HepG2 (cell line): Measurements from ENCODE around the gene IQSEC1. TPM values are rescaled to one million over a fixed set of nuclear protein-coding genes. Genes with fewer than 3 reads are reported as not detected.

Experiments used
- AHDC1 ChIP-seq: sonication (generic); formaldehyde crosslinking; IDR thresholded peaks from 2 replicates; pipeline ENCODE4 v1.5.1; 2020; ENCODE audit warnings: mild to moderate bottlenecking, missing genetic modification reagents, borderline replicate concordance
- AKAP8 ChIP-seq: sonication (generic); formaldehyde crosslinking; IDR thresholded peaks from 2 replicates; pipeline ENCODE4 v1.5.1; 2020; ENCODE audit warnings: mild to moderate bottlenecking, missing genetic modification reagents
- BATF2 ChIP-seq: sonication (generic); formaldehyde crosslinking; IDR thresholded peaks from 2 replicates; pipeline ENCODE4 v1.8.0; 2022; ENCODE audit warnings: mild to moderate bottlenecking, missing genetic modification reagents, moderate library complexity
- HNRNPLL ChIP-seq: fragments of 200-400 bp; formaldehyde crosslinking; IDR thresholded peaks from 2 replicates; pipeline ENCODE4 v1.6.1; 2017; ENCODE audit warnings: mild to moderate bottlenecking, low read depth, low read length; ENCODE audit not compliant: poor library complexity, severe bottlenecking
- IRF2 ChIP-seq: IDR thresholded peaks from 2 replicates; pipeline ENCODE4 v1.6.1; 2018; ENCODE audit warnings: missing genetic modification reagents, missing compliant biosample characterization
- IRX3 ChIP-seq: sonication (generic); formaldehyde crosslinking; IDR thresholded peaks from 2 replicates; pipeline ENCODE4 v1.8.1; 2023; ENCODE audit warnings: mild to moderate bottlenecking, low read depth, missing genetic modification reagents, borderline replicate concordance
- MAFG ChIP-seq: sonication (generic); formaldehyde crosslinking; IDR thresholded peaks from 2 replicates; pipeline ENCODE4 v1.5.1; 2020; ENCODE audit warnings: mild to moderate bottlenecking, missing genetic modification reagents
- NR2F2 ChIP-seq: IDR thresholded peaks from 2 replicates; pipeline ENCODE4 v1.6.1; 2012; ENCODE audit warnings: low read depth, inconsistent platforms, borderline replicate concordance
- SATB2 ChIP-seq: sonication (generic); formaldehyde crosslinking; IDR thresholded peaks from 2 replicates; pipeline ENCODE4 v1.5.0; 2020; ENCODE audit warnings: missing genetic modification reagents
- SMAD1 ChIP-seq: sonication (generic); formaldehyde crosslinking; IDR thresholded peaks from 2 replicates; pipeline ENCODE4 v1.4.0; 2020; ENCODE audit warnings: missing genetic modification reagents, low read depth, mild to moderate bottlenecking, borderline replicate concordance
- SMARCC2 ChIP-seq: fragments of 450-650 bp; IDR thresholded peaks from 2 replicates; pipeline ENCODE4 v1.6.1; 2017; ENCODE audit warnings: antibody characterized with exemption, mild to moderate bottlenecking
- TCF7 ChIP-seq: sonication (generic); IDR thresholded peaks from 2 replicates; pipeline ENCODE4 v1.6.1; 2016; ENCODE audit warnings: antibody characterized with exemption, low read depth
- TCF7L2 ChIP-seq: IDR thresholded peaks from 2 replicates; pipeline ENCODE4 v1.6.1; 2011; ENCODE audit warnings: mild to moderate bottlenecking, low read depth, low read length, moderate library complexity
- ZNF256 ChIP-seq: sonication (generic); formaldehyde crosslinking; conservative IDR thresholded peaks from 2 replicates; pipeline ENCODE4 v1.4.0; 2020; ENCODE audit warnings: missing genetic modification reagents
- ZNF281 ChIP-seq: sonication (generic); formaldehyde crosslinking; IDR thresholded peaks from 2 replicates; pipeline ENCODE4 v1.4.0; 2020; ENCODE audit warnings: missing genetic modification reagents, borderline replicate concordance
- ZNF432 ChIP-seq: sonication (generic); formaldehyde crosslinking; IDR thresholded peaks from 2 replicates; pipeline ENCODE4 v1.5.0; 2020; ENCODE audit warnings: missing genetic modification reagents, mild to moderate bottlenecking, borderline replicate concordance
- ZNF451 ChIP-seq: sonication (generic); formaldehyde crosslinking; IDR thresholded peaks from 2 replicates; pipeline ENCODE4 v1.5.0; 2020; ENCODE audit warnings: mild to moderate bottlenecking, missing genetic modification reagents
- ZNF614 ChIP-seq: IDR thresholded peaks from 2 replicates; pipeline ENCODE4 v1.6.1; 2018; ENCODE audit warnings: missing biosample characterization, missing genetic modification reagents, inconsistent platforms, borderline replicate concordance
- ZNF749 ChIP-seq: sonication (generic); formaldehyde crosslinking; IDR thresholded peaks from 2 replicates; pipeline ENCODE4 v1.8.0; 2022; ENCODE audit warnings: mild to moderate bottlenecking, missing genetic modification reagents, moderate library complexity, borderline replicate concordance
- ZNF772 ChIP-seq: sonication (generic); formaldehyde crosslinking; IDR thresholded peaks from 2 replicates; pipeline ENCODE4 v1.5.0; 2020; ENCODE audit warnings: mild to moderate bottlenecking, missing genetic modification reagents
- ZSCAN30 ChIP-seq: sonication (generic); formaldehyde crosslinking; IDR thresholded peaks from 2 replicates; pipeline ENCODE4 v1.5.0; 2020; ENCODE audit warnings: mild to moderate bottlenecking, missing genetic modification reagents
- polyA plus RNA-seq, 8 experiments: library from polyadenylated mRNA; depleted of rRNA in 3 of 8; stranded (reverse) in 7 of 8; unstranded in 1 of 8; fragments of >200 nt; fragmentation: Illumina TruSeq in 4 of 8; extraction: Trizol in 4 of 8; gene quantifications; 2 replicates each; pipeline versions ENCODE4 v1.2.1 to v1.2.3, GENCODE V29; 2011 to 2016; ENCODE audit warnings: low read depth in 4 of 8, missing spikeins in 1 of 8, mixed read lengths in 1 of 8; ENCODE audit not compliant: insufficient read depth in 1 of 8
- total RNA-seq, 5 experiments: library from RNA; depleted of rRNA; stranded (reverse); fragments of >200 nt; fragmentation: Illumina TruSeq; extraction: Trizol; gene quantifications; 2 replicates each; pipeline ENCODE4 v1.2.3, GENCODE V29; 2016; ENCODE audit warnings: low read depth in 1 of 5

The IQSEC1 gene
- total and polyA plus RNA-seq, 2 of the 13 experiments (the other 11 are each of a cell fraction or from before 2014, with no cell fraction given): 17.4 to 20.2 TPM

GRCh38 chr3:12894629-12895028 lies 178.6 kb downstream of the IQSEC1 start (continued):
- TF ChIP-seq ZNF281 (CRISPR knock-in tag) (no peak), ZNF432 (CRISPR knock-in tag) (no peak), TCF7L2 (no peak), ZNF749 (CRISPR knock-in tag) (no peak), ZSCAN30 (CRISPR knock-in tag) (no peak), MAFG (CRISPR knock-in tag) (no peak), TCF7 (no peak), SATB2 (no peak), IRF2 (no peak), ZNF772 (CRISPR knock-in tag) (no peak), IRX3 (CRISPR knock-in tag) (no peak), AKAP8 (CRISPR knock-in tag) (0 out of 2 replicates have a peak, but pooled peaks have one; percentile 28), SMAD1 (CRISPR knock-in tag) (no peak), ZNF451 (no peak), AHDC1 (CRISPR knock-in tag) (no peak), ZNF614 (CRISPR knock-in tag) (no peak), SMARCC2 (no peak), BATF2 (no peak), NR2F2 (peak; percentile 85), ZNF256 (CRISPR knock-in tag) (no peak), HNRNPLL (no peak)
